BJ (cell line): ENCODE measurements around the gene KCNH8. TPM values are rescaled to one million over a fixed set of nuclear protein-coding genes. Genes with fewer than 3 reads are reported as not detected.

Source experiments
- CTCF ChIA-PET: fragments of 350-600 bp; formaldehyde crosslinking; extraction: SDS; loops from one replicate; lab custom pipeline; 2021; ENCODE audit warnings: antibody characterized with exemption, inconsistent platforms; lab: Yijun Ruan, JAX
- POLR2A ChIA-PET: fragments of 300-600 bp; sonication (Branson Sonifier 250); formaldehyde crosslinking; extraction: SDS; loops from one replicate; lab custom pipeline; 2021; ENCODE audit warnings: antibody characterized with exemption; lab: Charles Lee
- DNase-seq: peaks from one replicate; pipeline ENCODE4 v3.0.0-alpha.2; 2011; ENCODE audit warnings: low read depth
- H3K27me3 ChIP-seq: 2 replicates; pipeline ENCODE4 v1.6.0; 2011; ENCODE audit warnings: low read length; ENCODE audit not compliant: control insufficient read depth, insufficient read depth
- H3K36me3 ChIP-seq: 2 replicates; pipeline ENCODE4 v1.5.1; 2011; ENCODE audit warnings: low read length; ENCODE audit not compliant: control insufficient read depth, insufficient read depth
- H3K4me3 ChIP-seq: 2 replicates; pipeline ENCODE4 v1.5.1; 2011; ENCODE audit warnings: low read depth, mild to moderate bottlenecking, control low read depth, low read length
- CTCF ChIP-seq: IDR thresholded peaks from 2 replicates; pipeline ENCODE4 v1.5.1; 2011; ENCODE audit warnings: low read depth, mild to moderate bottlenecking, control low read depth, inconsistent platforms, low read length, moderate library complexity; ENCODE audit not compliant: insufficient read depth
- polyA plus RNA-seq: library from polyadenylated mRNA; depleted of rRNA; stranded (reverse); fragments of >200 nt; gene quantifications from 2 replicates; pipeline ENCODE4 v1.2.3, GENCODE V29; 2011

Gene KCNH8
- polyA plus RNA-seq, 1 experiment, result 0.02 TPM

DNA sequence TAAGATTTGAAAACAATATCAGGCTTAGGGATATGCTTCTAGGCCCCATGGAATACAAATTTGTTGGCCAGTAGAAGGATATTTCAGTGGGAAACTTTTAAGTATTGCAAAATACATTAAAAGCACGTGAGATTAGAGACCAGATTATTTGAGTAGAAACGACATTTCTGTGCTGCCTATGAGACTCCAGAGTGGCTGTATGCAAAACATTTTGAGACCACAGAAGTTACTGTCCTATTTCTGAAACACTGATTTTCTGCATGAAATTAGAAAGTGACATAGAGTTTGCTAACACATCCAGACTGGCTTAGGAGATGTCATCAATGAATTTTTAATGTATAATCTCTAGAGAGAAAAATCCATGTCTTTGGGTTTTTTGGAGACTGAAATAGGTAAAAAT lies 99.8 kb downstream of the KCNH8 start:
- H3K4me3 ChIP-seq, result no peak overlapping the region
- no peak for TF ChIP-seq CTCF
- H3K36me3 ChIP-seq, result no peaks in the 10 kb centered on the region
- no peaks in the 10 kb centered on the region for H3K27me3 ChIP-seq
- ChIA-PET POLR2A (no interaction called here), CTCF (no interaction called here)
- DNase-seq, result no peak

GRCh38 chr3:19248767-19249166 lies 100.5 kb downstream of the KCNH8 start:
- no peak overlapping the region for H3K4me3 ChIP-seq
- H3K36me3 ChIP-seq, result no peaks in the 10 kb centered on the region
- no peak for DNase-seq
- no peak for TF ChIP-seq CTCF
- POLR2A ChIA-PET, result no interaction called here
- no peaks in the 10 kb centered on the region for H3K27me3 ChIP-seq
- CTCF ChIA-PET, result no interaction called here

- no peaks in the 10 kb centered on the region for H3K27me3 ChIP-seq
- H3K4me3 ChIP-seq, result no peak overlapping the region
- no peak for DNase-seq
- CTCF ChIA-PET, result no interaction called here
- no peaks in the 10 kb centered on the region for H3K36me3 ChIP-seq
- no peak for TF ChIP-seq CTCF
- POLR2A ChIA-PET, result no interaction called here
These were observed 102.8 kb downstream of the KCNH8 start for GRCh38 chr3:19250959-19251610.

DNA sequence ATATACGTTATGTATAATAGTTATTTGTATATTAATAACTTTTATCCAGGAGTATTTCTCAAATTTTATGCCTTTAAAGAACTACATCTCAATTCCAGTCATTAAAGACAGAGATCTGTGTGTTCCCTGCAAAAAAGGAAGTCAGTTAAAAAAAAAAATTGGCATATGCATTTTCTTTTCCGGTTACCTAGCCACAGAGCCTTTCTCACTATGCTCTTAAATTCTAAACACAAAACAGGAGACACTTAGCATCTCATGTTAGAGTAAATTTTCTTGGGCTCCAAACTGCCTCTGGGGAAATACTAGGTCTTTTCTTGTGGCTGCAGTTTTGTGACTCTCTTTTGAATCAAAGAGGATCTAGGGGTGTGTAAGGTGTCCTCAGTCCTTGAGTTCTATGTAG lies 105.9 kb downstream of the KCNH8 start:
- ChIA-PET POLR2A (no interaction called here), CTCF (no interaction called here)
- TF ChIP-seq CTCF, result no peak
- no peak for DNase-seq
- H3K27me3 ChIP-seq, result no peaks in the 10 kb centered on the region
- no peak overlapping the region for H3K4me3 ChIP-seq
- H3K36me3 ChIP-seq, result no peaks in the 10 kb centered on the region

GRCh38 chr3:19254784-19255338 lies 106.6 kb downstream of the KCNH8 start:
- H3K36me3 ChIP-seq, result no peaks in the 10 kb centered on the region
- no peak for TF ChIP-seq CTCF

More at GRCh38 chr3:19254784-19255338, 106.6 kb downstream of the KCNH8 start:
- H3K4me3 ChIP-seq, result no peak overlapping the region
- ChIA-PET CTCF (interaction anchor here (0.6 kb wide), 1 partner anchor 13 kb away, joined by 3 read pairs; no protein-coding TSS in a partner anchor), POLR2A (no interaction called here)
- no peaks in the 10 kb centered on the region for H3K27me3 ChIP-seq
- DNase-seq, result no peak
